Measurements from ENCODE around the gene SURF6.

DNA sequence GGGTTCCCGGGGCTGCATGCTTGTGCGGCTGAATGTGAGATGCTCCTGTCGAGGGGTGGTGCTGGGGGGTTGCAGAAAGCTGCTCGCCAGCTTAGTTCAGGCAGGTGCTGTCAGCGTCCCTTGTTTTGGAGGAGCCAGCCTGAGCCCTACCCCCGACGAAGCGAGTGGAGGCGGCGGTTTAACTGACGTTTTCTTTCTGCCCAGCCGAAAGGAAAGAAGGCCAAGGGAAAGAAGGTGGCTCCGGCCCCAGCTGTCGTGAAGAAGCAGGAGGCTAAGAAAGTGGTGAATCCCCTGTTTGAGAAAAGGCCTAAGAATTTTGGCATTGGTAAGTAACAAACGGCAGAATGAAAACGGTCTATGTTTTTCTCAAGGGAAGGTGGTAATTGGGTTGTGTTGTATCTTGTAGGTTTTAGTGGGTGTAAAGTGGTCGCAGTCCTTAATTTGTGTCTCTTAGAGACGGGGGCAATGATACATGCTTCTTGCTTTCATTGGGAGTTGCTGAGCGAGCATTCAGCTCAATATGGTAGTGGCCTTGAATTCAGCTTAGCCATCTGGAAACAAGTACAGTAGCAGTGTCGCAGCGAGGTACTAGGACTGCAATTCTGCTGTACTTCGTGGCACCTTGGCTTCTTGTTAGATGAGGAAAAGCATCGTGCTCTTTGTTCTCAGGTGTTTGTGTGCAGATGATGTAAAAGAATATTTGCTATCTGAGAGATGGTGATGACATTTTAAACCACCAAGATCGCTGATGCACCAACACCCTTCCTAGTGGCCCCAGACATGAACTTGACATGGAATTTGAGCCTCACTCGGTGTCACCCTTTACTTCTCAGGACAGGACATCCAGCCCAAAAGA is 13.0 kb upstream of the SURF6 start:
- TF ChIP-seq, protein P1, sequence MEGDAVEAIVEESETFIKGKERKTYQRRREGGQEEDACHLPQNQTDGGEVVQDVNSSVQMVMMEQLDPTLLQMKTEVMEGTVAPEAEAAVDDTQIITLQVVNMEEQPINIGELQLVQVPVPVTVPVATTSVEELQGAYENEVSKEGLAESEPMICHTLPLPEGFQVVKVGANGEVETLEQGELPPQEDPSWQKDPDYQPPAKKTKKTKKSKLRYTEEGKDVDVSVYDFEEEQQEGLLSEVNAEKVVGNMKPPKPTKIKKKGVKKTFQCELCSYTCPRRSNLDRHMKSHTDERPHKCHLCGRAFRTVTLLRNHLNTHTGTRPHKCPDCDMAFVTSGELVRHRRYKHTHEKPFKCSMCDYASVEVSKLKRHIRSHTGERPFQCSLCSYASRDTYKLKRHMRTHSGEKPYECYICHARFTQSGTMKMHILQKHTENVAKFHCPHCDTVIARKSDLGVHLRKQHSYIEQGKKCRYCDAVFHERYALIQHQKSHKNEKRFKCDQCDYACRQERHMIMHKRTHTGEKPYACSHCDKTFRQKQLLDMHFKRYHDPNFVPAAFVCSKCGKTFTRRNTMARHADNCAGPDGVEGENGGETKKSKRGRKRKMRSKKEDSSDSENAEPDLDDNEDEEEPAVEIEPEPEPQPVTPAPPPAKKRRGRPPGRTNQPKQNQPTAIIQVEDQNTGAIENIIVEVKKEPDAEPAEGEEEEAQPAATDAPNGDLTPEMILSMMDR (IDR thresholded peaks at IDR 0.05): no peak
- TF ChIP-seq POLR2A (IDR thresholded peaks at IDR 0.05): no peak
